RPMI8226 (cell line): ENCODE data around the gene PRPS1L1.

Experiments
- DNase-seq: peaks from one replicate; pipeline ENCODE4 v3.0.0-alpha.2; 2015

PRPS1L1 gene

GRCh38 chr7:18027628-18028027 is at the start of gene PRPS1L1:
PRPS1L1 (minus strand) TSS chr7:18027846.
- DNase-seq, result no peak

- DNase-seq, result no peak
Measured at GRCh38 chr7:18076461-18076860, 48.8 kb upstream of the PRPS1L1 start.

GRCh38 chr7:18068745-18069144 is 41.1 kb upstream of the PRPS1L1 start:
- DNase-seq, result no peak

GRCh38 chr7:18064242-18064838 is 36.7 kb upstream of the PRPS1L1 start:
- DNase-seq, result peak; percentile 16

- DNase-seq, result no peak
Measured at GRCh38 chr7:18063149-18063901, 35.7 kb upstream of the PRPS1L1 start.

- no peak for DNase-seq
Measured at GRCh38 chr7:18059171-18059570, 31.5 kb upstream of the PRPS1L1 start.

DNA sequence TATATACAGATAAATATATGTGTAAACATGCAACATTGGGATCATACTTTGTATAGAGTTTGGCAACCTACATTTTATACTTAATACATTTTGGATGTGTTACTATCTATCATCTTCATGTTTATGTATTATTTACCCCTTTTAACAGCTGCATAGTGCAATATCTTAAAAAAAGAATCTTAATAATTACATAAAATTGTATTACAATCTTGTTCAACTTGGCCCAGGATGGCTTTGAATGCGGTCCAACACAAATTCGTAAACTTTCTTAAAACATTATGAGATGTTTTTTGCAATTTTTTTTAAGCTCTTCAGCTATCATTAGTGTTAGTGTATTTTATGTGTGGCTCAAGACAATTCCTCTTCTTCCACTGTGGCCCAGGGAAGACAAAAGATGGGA is 26.3 kb upstream of the PRPS1L1 start:
- no peak for DNase-seq

- DNase-seq, result no peak
Measured at GRCh38 chr7:18053177-18053928, 25.7 kb upstream of the PRPS1L1 start.

DNA sequence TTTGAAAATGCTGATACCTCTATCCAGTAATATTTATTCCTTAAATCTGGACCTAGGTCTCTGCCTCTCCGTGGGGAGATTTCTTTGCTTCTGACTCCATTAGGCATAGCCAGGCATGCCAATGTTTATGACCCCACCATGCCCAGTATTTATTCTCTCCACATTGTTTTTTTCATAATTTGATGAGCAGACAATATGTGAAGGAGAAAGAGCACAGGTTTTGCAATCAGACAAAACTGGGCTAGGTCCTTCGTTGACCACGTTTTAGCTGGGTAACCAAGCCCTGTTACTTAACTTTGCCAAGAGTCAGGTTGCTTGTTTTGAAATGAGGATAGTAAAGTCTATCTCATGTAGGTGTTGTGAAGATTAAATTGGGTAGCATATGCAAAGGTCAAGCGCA is 21.6 kb upstream of the PRPS1L1 start:
- no peak for DNase-seq

- DNase-seq, result no peak
Measured at GRCh38 chr7:18046601-18047000, 19.0 kb upstream of the PRPS1L1 start.

- no peak for DNase-seq
Measured at GRCh38 chr7:18045171-18045570, 17.5 kb upstream of the PRPS1L1 start.

- DNase-seq, result no peak
Measured at GRCh38 chr7:18041191-18041590, 13.5 kb upstream of the PRPS1L1 start.

DNA sequence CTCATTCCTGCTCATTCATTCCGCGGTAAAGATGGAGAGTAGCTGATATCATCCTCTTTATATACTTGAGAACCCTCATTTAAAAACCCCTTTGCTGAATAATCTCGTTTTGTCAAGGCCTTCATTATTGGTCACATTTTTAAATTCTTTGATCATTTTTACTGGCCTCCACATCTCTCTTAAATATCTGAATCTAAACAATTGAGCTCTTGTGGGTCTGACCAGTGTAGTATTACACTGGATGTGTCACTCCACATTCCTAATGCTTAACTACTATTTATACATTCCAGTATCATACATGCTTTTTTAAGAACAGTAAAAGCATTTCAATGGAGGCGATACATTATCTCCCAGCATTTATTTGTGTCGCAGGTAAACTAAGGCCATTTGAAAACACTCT is 12.6 kb upstream of the PRPS1L1 start:
- no peak for DNase-seq

DNA sequence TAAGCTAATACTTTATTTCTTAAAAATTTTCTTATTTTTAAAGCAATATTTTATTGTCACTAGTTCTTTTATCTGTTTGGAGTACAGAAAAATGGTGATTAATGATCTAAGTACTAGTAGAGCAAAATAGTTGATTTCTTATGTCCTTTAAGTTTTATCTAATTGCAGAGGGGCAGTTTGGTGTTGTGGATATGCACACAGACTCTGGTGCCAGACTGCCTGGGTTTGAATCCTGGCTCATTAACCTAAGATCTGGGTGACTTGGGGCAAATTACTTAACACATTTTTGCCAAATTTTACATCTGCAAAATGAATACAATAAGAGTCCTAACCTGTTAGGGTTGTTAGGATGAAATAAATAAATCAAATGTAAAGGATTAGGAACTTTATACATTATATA is 10.7 kb upstream of the PRPS1L1 start:
- no peak for DNase-seq

- DNase-seq, result no peak
Measured at GRCh38 chr7:18037609-18038008, 10.0 kb upstream of the PRPS1L1 start.

DNA sequence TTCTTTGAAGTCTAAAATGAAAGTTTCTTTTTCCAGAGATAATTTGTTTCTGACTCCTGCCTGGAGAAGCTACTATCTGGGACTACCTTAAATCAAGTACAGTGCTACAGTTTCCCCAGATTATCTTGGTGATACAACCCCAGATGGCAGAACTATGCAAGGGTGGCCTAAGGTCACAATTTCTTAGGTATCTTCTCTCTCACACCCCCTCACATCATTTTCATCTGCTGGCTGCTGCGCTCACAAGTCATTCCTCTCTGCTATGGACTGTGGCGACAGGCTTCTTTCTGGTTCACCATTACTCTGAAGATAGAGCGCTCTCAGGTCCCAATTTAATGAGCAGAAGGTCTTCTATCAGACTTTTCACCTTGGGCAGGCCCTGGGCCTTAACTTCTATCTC is 9.1 kb upstream of the PRPS1L1 start:
- DNase-seq, result no peak

DNA sequence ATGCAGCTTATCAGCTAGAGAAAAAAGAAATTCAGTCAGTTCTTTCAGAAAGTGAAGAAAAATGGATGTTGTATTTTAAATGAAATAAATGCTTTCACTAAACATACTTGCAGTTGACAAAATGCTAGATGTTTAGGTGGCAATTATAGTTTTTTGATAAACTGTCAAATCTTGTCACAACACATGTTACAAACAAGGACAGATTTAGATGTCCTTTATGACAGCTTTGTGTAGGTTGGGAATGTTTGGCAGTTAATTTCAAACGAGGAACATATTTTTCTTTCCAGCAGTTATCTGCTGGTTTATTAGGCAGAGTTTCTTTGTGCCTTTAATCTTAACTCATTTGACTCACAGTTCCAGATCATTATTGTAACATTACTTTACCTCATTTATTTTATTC is 3.1 kb upstream of the PRPS1L1 start:
- DNase-seq, result no peak

DNA sequence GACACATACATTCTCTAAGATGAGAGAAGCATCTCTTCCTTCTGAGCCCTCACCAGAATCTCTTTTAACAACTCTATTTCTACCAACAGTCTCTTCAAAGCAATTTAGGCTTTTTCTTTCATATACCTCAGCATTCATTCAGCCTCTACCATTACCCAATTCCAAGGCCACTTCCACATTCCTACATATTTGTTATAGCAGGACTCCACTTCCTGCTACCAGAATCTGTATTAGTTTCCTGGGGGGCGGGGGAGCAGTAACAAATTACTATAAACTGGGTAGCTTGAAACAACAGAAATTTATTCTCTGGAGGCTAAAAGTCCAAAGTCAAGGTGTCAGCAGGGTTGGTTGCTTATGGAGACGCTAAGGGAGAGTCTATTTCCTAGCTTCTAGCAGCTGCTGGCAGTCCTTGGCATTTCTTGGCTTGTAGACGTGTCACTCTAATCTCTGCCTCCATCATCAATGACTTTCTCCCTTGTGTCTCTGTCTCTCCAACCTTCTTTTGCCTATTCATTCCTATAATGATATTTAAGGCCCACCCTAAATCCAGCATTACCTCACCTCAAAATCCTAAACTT is 7.4 kb downstream of the PRPS1L1 start:
- no peak for DNase-seq

DNA sequence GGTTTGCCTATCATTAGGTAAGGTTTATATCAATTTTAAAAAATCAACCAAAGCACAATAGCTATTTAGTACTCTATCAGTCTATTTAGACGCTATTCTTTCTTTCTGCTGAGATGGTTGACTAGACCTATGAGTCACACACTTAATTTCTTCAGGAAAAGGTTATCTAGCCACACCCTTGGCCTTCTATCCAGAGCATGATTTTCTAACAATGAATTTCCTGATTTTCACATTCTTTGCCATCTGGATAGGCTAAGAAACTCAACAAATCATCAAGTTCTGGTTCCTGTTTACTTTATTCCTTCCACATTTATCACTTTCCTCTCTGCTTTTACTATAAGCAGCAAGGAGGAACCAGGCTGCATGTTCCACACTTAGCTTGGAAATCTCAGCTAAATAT is 8.1 kb downstream of the PRPS1L1 start:
- no peak for DNase-seq

DNA sequence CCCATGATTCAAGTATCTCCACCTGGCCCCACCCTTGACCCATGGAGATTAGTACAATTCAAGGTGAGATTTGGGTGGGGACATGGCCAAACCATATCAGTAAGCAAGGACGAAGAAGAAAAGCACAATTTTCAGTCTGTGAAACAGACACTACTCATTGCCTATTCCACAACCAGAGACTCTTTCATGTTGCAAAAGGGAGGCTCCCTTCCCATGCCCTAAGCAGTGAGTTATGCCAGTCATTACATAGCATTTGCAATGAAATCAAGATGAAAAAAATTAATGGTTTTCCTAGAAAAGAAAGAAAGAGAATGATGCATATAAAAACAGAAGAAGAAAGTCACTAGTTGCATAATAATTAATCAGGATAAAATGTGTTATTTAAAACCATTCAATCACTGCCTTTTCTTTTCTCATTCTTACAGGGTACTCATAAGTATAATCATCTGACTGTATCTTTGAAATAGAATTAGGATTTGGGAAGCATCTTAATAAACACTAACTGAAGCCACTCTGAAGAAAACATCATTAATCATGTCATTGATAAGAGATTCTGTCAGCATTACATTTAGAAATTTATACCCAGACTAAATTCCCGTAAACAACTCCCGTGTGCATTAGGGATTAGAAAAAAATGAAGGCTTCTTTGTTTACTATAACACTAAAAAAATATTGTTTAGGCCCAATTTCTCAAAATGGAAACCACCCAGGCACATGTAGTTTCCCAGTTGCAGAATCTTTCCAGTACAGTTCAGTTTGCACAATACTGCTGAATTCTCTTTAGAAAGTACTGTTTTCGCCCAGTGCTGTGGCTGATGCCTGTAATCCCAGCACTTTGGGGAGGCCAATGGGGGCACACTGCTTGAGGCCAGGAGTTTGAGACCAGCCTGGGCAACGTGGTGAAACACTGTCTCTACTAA is 9.1 kb downstream of the PRPS1L1 start:
- DNase-seq, result no peak

GRCh38 chr7:18016547-18017444 is 10.8 kb downstream of the PRPS1L1 start:
- DNase-seq, result no peak

DNA sequence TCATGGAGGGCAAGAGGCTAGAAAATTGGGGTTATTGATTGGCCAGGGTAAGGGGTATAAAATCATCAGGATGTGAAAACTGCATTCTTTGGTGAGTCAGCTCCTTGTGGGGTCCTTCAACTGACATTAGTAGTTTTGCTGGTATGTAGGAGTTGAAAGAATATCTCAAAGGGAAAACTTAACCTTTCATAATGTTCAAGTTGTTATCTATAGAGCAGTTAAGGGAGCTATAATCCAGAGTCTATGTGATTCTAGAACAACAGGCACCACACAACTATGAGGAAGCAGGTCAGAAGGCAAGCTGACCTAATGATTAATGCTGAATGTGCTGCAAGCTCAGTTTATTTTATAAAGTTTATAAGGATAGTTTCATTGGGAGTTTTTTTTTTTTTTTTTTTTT is 13.7 kb downstream of the PRPS1L1 start:
- DNase-seq, result no peak
